Measurements from ENCODE around the gene APLP1. TPM values are rescaled to one million over a fixed set of nuclear protein-coding genes. Genes with fewer than 3 reads are reported as not detected.

APLP1 gene
- total and polyA plus RNA-seq, 2 donors (not counting 1 experiment from before 2014, with no cell fraction given), result 0.99 to 4.1 TPM

DNA sequence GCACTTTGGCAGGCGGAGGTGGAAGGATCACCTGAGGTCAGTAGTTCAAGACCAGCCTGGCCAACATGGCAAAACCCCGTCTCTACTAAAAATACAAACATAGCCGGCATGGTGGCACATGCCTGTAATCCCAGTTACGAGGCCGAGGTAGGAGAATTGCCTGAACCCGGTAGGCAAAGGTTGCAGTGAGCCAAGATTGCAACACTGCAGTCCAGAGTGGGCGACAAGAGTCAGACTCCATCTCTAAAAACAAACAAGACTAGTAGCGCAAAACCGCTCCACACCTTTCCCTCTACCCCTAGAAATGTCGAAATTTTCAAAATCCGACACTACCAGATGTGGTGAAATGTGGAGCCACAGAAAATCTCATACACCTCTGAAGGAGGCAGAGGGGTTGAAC lies 50.9 kb downstream of the APLP1 start:
- Histone ChIP-seq H3K9ac (ENCODE audit: insufficient read depth, low read length) (no peak overlapping the region), H3K36me3 (ENCODE audit: control insufficient read depth, insufficient read depth, low read length) (no peaks in the 10 kb centered on the region), H3K4me3 (replicated peaks in 1 of 4; ENCODE audit: control extremely low read depth in 1 of 4, insufficient read depth in 1 of 4, low read depth in 3 of 4, low read length in 4 of 4) (no peak overlapping the region), H3K4me1 (ENCODE audit: control insufficient read depth, extremely low read depth, insufficient read depth, low read length) (no peaks in the 10 kb centered on the region), H3K27me3 (ENCODE audit: control insufficient read depth, insufficient read depth, low read length) (peaks cover 3% of the 10 kb centered on the region), H4K20me1 (ENCODE audit: control insufficient read depth, extremely low read depth, insufficient read depth, low read length) (no peaks in the 10 kb centered on the region), H3K79me2 (ENCODE audit: control insufficient read depth, insufficient read depth, low read length) (no peaks in the 10 kb centered on the region), H2AFZ (ENCODE audit: low read length) (no peak overlapping the region), H3K4me2 (ENCODE audit: extremely low read depth, insufficient read depth, low read length) (no peak overlapping the region), H3K9me3 (ENCODE audit: control insufficient read depth, insufficient read depth, low read depth, low read length) (no peaks in the 10 kb centered on the region), H3K27ac (ENCODE audit: insufficient read depth, low read length) (no peak overlapping the region)
- no peak for DNase-seq (ENCODE audit: low read depth in 2 of 2)
- TF ChIP-seq EZH2 (IDR thresholded peaks at IDR 0.05; ENCODE audit: low read length, missing control alignments), result no peak
- TF ChIP-seq, protein P1, sequence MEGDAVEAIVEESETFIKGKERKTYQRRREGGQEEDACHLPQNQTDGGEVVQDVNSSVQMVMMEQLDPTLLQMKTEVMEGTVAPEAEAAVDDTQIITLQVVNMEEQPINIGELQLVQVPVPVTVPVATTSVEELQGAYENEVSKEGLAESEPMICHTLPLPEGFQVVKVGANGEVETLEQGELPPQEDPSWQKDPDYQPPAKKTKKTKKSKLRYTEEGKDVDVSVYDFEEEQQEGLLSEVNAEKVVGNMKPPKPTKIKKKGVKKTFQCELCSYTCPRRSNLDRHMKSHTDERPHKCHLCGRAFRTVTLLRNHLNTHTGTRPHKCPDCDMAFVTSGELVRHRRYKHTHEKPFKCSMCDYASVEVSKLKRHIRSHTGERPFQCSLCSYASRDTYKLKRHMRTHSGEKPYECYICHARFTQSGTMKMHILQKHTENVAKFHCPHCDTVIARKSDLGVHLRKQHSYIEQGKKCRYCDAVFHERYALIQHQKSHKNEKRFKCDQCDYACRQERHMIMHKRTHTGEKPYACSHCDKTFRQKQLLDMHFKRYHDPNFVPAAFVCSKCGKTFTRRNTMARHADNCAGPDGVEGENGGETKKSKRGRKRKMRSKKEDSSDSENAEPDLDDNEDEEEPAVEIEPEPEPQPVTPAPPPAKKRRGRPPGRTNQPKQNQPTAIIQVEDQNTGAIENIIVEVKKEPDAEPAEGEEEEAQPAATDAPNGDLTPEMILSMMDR (conservative IDR thresholded peaks at IDR 0.05 in 1 of 2, IDR thresholded peaks at IDR 0.05 in 1 of 2; ENCODE audit: low read depth in 1 of 2, low read length in 2 of 2), result no peak

- no peak overlapping the region for H3K4me2 ChIP-seq (ENCODE audit: extremely low read depth, insufficient read depth, low read length)
- H4K20me1 ChIP-seq (ENCODE audit: control insufficient read depth, extremely low read depth, insufficient read depth, low read length), result no peaks in the 10 kb centered on the region
Measured at GRCh38 chr19:35921012-35921411, 52.6 kb downstream of the APLP1 start.

DNA sequence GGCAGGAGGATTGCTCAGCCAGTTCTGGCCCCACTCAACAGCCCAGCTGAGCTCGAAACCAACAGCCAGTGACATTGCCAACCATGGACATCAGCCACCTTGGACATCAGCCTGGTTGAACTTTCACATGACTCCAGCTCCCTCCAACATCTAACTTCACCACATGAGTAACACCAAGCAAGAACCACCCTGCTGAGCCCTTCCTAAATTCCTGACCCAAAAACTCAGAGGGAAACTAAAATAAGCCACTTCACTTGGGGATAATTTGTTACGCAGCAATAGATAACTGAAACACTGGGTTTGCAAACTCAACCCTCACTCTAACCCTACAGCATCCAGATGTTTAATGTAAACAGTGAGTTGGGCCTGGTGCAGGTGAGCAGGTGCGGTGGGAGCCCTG lies 57.1 kb downstream of the APLP1 start:
- H3K4me1 ChIP-seq (ENCODE audit: control insufficient read depth, extremely low read depth, insufficient read depth, low read length), result no peaks in the 10 kb centered on the region
- TF ChIP-seq EZH2 (IDR thresholded peaks at IDR 0.05; ENCODE audit: low read length, missing control alignments), result no peak
- TF ChIP-seq, protein P1 (conservative IDR thresholded peaks at IDR 0.05 in 1 of 2, IDR thresholded peaks at IDR 0.05 in 1 of 2; ENCODE audit: low read depth in 1 of 2, low read length in 2 of 2), result no peak
- H3K27ac ChIP-seq (ENCODE audit: insufficient read depth, low read length), result no peak overlapping the region
- peaks cover 6% of the 10 kb centered on the region for H3K27me3 ChIP-seq (ENCODE audit: control insufficient read depth, insufficient read depth, low read length)
- no peaks in the 10 kb centered on the region for H4K20me1 ChIP-seq (ENCODE audit: control insufficient read depth, extremely low read depth, insufficient read depth, low read length)
- H3K9ac ChIP-seq (ENCODE audit: insufficient read depth, low read length), result no peak overlapping the region
- H3K36me3 ChIP-seq (ENCODE audit: control insufficient read depth, insufficient read depth, low read length), result no peaks in the 10 kb centered on the region
- DNase-seq (ENCODE audit: low read depth in 2 of 2), result no peak
- no peak overlapping the region for H3K4me2 ChIP-seq (ENCODE audit: extremely low read depth, insufficient read depth, low read length)
- no peaks in the 10 kb centered on the region for H3K9me3 ChIP-seq (ENCODE audit: control insufficient read depth, insufficient read depth, low read depth, low read length)
- H2AFZ ChIP-seq (ENCODE audit: low read length), result no peak overlapping the region
- H3K79me2 ChIP-seq (ENCODE audit: control insufficient read depth, insufficient read depth, low read length), result no peaks in the 10 kb centered on the region
- no peak overlapping the region for H3K4me3 ChIP-seq (replicated peaks in 1 of 4; ENCODE audit: control extremely low read depth in 1 of 4, insufficient read depth in 1 of 4, low read depth in 3 of 4, low read length in 4 of 4)

More at GRCh38 chr19:35921012-35921411, 52.6 kb downstream of the APLP1 start:
- no peak overlapping the region for H3K9ac ChIP-seq (ENCODE audit: insufficient read depth, low read length)
- no peak overlapping the region for H3K27ac ChIP-seq (ENCODE audit: insufficient read depth, low read length)
- H3K79me2 ChIP-seq (ENCODE audit: control insufficient read depth, insufficient read depth, low read length), result no peaks in the 10 kb centered on the region
- H3K4me3 ChIP-seq (replicated peaks in 1 of 4; ENCODE audit: control extremely low read depth in 1 of 4, insufficient read depth in 1 of 4, low read depth in 3 of 4, low read length in 4 of 4), result no peak overlapping the region
- H3K27me3 ChIP-seq (ENCODE audit: control insufficient read depth, insufficient read depth, low read length), result peaks cover 6% of the 10 kb centered on the region
- no peaks in the 10 kb centered on the region for H3K9me3 ChIP-seq (ENCODE audit: control insufficient read depth, insufficient read depth, low read depth, low read length)
- H3K4me1 ChIP-seq (ENCODE audit: control insufficient read depth, extremely low read depth, insufficient read depth, low read length), result no peaks in the 10 kb centered on the region
- H2AFZ ChIP-seq (ENCODE audit: low read length), result no peak overlapping the region
- no peaks in the 10 kb centered on the region for H3K36me3 ChIP-seq (ENCODE audit: control insufficient read depth, insufficient read depth, low read length)
- DNase-seq (ENCODE audit: low read depth in 2 of 2), result no peak
- TF ChIP-seq, protein P1 (conservative IDR thresholded peaks at IDR 0.05 in 1 of 2, IDR thresholded peaks at IDR 0.05 in 1 of 2; ENCODE audit: low read depth in 1 of 2, low read length in 2 of 2), result no peak
- TF ChIP-seq EZH2 (IDR thresholded peaks at IDR 0.05; ENCODE audit: low read length, missing control alignments), result no peak

Measured in fibroblast of lung (primary cell).